Measurements from ENCODE around the gene RGMA.

- TF ChIP-seq GATA2 (IDR thresholded peaks at IDR 0.05; ENCODE audit: low read depth, low read length) (no peak), GATA3 (IDR thresholded peaks at IDR 0.05; ENCODE audit: low read depth, low read length) (no peak)
Measured at GRCh38 chr15:93030430-93031102, 58.4 kb downstream of the RGMA start.

All from SH-SY5Y (cell line).